Stimulated activated CD8-positive, alpha-beta memory T cell treated with anti-CD3 and anti-CD28 coated beads, Interleukin-12 subunit alpha, Interleukin-12 subunit beta, amount 100 ng/mL, for 4 hours (primary cell): ENCODE data around the gene HBP1.
"Not testable (repeated sequence)": the region's sequence is repeated elsewhere in the genome, so short reads cannot be mapped to it uniquely, and the experiment has no call there.

ENCODE experiments used
- DNase-seq: peaks from one replicate; pipeline ENCODE4 v3.0.0-alpha.2; 2020; ENCODE audit warnings: low read depth

The HBP1 gene

DNA sequence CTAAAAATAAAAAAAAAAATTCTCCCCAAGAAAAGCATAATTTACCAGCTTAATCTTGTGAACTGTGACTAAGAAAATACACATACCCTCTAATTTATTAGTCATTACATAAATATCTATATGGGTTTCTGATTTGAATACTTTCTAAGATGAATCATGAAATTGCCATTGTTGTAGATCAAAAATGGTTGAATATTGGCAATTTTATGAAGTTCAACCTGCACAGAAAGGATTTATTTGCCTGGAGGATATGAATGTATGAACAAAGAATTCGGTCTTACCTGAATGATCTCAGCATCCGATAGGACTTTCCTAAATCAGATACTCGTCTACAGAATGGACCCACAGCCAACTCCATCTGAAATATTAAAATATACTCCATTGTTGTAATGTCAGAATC is 61.5 kb downstream of the HBP1 start:
- DNase-seq, result no peak

DNA sequence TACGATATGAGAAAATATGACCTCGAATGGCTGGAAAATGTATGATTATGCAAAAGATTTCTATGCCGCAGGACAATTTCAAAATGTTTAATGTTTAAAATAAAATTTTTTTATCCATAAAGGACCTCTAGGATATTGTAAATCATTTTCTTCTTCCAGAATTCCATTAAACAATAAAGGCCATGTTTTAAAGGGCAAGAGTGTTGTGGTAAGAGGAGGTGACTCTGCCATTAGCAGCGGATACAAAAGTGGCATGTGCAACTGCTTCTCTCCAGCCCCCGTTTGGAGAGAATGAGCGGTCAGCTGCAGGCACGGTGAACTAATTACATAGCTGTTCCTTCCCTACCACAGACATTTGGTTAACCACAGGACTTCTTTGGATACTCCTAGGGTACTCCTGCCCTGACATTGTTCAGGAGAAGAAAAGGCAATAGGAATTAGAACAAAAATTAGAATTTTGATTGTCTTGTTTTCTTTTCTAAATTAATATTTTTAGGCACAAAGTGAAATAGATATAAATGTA is 63.8 kb downstream of the HBP1 start:
- DNase-seq, result no peak

DNA sequence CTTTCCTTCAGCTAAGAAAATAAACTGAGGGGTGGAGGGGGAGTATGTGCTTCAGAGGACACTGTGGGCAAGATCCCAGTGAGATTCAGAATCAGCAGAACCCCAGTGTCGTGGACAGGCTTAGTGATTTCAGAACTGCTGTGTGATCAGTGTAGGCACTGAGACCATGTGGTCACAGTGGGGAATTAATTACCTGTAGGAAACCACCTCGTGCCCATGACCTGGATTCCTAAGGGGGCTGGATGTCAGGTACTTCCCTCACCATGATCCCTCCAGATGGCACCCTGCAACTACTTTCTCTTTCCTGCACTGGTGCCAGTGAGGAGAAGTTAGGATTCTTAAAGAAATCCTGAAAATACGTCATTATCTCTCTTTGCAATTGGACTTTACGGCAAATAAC is 64.4 kb downstream of the HBP1 start:
- no peak for DNase-seq

DNA sequence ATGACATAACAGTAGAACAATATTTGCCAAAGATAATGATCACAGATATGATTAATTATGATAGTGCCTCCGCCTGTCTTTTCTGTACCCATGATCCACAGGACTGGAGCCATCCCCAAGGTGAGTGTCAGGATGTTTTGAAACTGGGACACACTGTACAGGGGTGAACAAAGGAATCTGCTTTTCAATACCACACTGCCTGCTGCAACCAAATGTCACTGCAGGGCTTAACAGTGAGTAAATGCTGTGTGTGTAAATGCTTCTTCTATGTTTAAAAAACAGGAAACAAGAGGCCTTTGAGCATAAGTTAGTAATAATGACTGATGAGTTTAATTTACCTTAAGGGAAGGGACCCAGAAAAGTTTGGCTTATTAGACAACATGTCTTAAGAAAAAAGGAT is 65.2 kb downstream of the HBP1 start:
- DNase-seq, result no peak

DNA sequence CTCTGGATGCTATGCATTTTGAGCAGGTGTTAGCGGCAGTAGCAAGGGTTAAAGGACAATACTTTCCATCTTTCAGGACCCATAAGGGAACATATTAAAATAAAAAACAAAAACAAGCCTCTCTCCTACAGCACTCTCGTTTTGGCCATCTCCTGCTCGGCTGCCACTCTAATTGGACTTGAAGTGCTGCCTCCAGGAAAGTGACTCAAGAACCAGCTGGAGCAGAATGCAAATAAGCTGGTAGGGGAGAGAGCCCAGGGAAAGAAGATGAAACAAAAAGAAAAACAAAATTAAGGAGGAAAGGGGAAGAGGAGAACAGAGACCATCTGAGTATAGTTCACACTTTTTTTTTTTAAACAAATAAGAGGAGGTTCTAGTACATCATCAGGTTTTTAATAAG is 65.6 kb downstream of the HBP1 start:
- no peak for DNase-seq

DNA sequence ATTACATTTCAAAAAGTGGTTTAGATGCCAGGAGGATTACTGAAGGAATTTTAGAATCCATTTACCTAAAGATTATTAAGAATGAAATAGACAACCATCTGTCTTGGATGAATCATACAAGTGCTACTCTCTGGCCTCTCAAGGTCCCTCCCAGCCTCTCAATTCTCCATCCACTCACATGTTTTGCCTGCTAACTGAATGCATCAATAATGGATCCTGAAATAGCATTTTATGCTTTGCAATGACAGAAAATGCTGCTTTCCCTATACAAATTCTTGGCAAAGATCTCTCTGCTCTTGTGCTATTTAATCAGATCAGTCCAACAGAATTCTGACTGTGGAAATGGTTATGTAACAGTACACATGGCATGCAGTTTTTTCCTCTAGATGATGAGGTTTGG is 68.1 kb downstream of the HBP1 start:
- DNase-seq, result no peak

DNA sequence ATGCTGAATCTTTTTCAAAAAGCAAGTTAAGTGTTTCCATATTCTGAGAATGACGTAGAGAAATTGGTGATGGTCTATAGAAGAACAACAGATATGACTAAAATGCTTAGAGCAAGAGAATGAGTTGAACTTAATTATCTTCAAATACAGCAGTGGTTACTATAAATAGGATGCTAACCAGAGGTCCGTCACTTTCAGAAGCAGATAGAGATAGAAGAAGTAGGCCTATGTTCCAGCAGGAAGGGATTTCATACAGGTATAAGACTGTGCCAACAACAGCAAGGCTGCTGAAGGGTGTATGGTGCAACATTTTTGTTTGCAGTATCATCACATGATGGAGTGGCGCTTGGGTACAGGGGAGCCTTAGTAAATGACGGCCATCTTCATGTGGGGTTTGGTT is 68.6 kb downstream of the HBP1 start:
- no peak for DNase-seq

DNA sequence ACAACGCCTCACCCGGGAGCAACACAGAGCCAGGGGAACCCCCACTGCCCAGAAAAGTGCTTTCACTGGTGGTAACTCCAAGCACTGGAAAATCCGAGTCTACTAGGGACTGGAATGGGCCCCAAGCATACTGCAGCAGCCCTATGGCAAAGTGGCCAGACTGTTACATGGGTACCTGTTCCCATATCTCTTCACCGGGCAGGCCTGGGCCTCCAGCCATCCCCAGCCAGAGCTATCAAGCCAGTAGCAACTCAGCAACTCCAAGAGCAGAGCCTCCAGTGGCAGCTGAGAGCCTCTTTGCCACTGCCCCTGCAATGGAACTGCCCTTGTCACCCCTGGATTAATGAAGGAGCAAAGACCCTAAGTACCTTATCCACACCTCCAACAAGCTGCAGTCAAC is 73.5 kb downstream of the HBP1 start:
- no peak for DNase-seq

DNA sequence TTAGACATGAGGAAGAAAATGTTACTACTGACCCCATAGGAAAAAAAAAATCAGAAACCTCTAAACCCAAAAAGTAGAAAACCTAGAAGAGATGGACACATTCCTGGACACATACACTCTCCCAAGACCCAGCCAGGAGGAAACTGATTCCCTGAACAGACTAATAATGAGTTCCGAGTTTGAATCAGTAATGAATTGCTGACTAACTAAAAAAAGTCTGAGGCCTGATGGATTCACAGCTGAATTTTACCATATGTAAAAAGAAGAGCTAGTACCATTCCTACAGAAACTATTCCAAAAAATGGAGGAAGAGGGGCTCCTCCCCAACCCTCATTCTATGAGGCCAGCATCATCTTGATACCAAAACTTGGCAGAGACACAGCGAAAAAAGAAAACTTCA is 75.8 kb downstream of the HBP1 start:
- DNase-seq, result no peak

DNA sequence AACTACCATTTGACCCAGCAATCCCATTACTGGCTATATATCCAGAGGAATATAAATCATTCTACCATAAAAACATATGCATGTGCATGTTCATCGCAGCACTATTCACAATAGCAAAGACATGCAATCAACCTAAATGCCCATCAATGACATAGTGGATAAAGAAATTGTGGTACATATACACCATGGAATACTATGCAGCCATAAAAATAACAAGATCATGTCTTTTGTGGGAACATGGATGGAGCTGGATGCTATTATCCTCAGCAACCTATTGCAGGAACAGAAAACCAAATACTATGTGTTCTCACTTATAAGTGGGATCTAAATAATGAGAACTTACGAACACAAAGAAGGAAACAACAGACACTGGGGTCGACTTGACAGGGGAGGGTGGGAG is 78.0 kb downstream of the HBP1 start:
- DNase-seq, result not testable (repeated sequence)

DNA sequence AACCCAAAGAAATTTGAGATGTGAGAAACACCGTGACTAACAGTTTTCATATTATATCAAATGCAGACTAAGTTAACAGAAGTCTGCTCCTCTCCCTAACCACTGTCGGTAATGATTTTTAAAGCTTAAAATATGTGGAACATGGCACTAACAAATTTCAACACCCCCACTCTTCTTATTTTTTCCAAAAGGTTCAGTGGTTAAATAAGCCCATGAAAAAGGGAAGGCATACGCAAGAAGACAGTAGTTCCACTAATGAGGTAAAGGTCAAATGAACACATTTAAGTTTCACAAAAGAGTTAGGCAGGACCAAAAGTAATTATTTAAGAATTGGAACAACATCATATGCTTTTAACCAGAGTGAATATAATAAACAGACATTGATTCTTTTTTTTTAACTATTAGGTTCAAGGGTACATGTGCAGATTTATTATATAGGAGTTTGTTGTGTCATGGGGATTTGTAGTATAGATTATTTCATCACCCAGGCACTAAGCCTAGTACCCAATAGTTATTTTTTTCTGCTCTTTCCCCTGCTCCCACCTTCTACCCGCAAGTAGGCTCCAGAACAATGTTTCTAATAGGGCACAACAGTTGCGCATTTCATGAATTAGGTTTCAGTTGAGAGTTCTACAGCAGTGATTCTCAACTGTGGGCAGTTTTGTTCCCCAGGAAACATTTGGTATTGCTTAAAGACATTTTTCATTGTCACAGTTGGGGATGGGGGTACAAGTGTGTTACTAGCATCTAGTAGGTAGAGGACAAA is 79.9 kb downstream of the HBP1 start:
- no peak for DNase-seq

DNA sequence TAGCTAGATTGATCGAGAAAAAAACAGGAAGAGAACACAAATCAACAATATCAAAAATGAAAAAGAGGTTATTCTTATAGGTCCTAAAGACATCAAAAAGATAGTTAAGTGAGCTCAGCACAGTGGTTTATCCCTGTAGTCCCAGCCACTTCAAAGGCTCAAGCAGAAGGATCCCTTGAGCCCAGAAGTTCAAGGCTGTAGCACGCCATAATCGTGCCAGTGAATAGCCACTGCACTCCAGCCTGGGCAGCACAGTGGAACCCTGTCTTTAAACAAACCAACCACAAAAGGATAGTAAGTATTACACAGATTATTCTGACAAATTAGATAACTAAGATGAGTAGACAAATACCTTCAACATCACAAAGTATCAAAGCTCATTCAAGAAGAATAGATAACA is 83.2 kb downstream of the HBP1 start:
- no peak for DNase-seq
